HG03064 (cell line): Measurements from ENCODE around the gene STING1.
"Not testable (repeated sequence)": the region's sequence is repeated elsewhere in the genome, so short reads cannot be mapped to it uniquely, and the experiment has no call there.

Source experiments
- ATAC-seq: cut with Tn5 transposase; IDR thresholded peaks from one replicate; pipeline ENCODE4 v1.9.1; 2021; ENCODE audit warnings: low read depth; ENCODE audit not compliant: unreplicated experiment

STING1 gene

DNA sequence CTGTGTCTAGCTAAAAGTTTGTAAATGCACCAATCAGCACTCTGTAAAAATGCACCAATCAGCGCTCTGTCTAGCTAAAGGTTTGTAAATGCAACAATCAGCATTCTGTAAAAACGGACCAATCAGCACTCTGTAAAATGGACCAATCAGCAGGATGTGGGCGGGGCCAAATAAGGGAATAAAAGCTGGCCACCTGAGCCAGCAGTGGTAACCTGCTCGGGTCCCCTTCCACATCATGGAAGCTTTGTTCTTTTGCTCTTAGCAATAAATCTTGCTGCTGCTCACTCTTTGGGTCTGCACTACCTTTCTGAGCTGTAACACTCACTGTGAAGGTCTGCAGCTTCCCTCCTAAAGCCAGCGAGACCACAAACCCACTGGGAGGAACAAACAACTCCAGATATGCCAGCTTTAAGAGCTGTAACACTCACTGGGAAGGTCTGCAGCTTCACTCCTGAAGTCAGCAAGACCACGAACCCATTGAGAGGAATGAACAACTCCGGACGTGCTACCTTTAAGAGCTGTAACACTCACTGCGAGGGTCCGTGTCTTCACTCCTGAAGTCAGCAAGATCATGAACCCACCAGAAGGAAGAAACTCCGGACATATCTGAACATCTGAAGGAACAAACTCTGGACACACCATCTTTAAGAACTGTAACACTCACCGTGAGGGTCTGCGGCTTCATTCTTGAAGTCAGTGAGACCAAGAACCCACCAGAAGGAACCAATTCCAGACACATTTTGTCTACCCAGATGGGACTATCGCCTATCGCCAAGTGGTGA, 20.7 kb upstream of the STING1 start:
- not testable (repeated sequence) for ATAC-seq

GRCh38 chr5:139501381-139501780, 18.8 kb upstream of the STING1 start:
- ATAC-seq, result no peak

DNA sequence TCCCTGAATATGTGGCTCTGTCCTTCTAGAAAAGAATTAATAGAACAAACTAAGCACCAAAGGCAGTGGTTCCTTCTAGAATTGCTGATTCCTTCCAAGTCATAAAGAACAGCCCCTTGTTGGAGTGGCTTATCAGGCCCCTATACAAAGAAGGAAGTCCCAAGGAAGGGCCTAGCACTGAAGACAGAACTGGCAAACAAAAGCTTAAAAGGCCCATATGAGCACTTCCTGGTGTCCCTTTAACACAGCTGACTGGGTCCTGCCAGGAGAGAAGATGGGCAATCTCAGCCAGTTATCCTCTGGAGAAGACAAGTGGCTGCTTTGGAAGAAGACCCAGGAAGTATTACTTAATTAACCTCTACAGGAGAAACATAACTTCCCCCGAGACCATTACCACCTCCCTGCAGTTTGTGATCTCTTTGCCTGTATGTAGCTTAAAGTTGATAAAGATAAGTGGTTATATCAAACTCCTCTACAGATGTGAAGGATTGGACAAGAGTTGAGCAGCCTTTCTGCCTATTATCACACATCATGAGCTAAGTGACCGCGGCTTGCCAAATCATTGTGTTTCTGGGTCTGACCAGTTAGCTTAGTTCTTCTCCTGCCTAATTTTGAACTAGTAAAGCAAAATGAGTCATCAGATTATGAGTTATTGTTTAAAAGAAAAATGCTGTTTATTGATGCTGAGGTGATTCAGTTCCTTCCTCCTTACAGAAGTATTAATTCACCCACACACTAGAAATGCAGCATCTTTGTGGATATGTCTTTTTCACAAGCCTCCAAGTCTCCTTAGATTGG, 13.3 kb upstream of the STING1 start:
- ATAC-seq, result no peak

- ATAC-seq, result no peak
These were observed 12.3 kb upstream of the STING1 start for GRCh38 chr5:139494832-139495231.

DNA sequence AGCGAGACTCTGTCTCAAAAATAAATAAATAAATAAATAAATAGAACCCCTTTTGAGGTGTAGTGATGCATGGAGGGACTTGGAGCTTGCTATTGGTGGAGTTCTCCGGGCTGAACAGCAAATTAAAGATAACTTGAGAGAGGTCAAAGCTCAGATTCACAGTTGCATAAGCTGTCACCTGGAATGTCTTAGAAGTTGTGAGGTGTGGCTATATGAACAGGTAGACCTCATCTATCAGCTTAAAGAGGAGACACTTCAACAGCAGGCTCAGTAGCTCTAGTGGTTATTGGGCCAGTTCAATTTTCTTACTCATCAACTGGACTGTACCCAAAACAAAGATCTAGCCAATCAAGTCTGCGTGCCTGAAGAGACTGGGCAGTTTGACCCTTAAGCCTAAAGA, 11.7 kb upstream of the STING1 start:
- no peak for ATAC-seq

DNA sequence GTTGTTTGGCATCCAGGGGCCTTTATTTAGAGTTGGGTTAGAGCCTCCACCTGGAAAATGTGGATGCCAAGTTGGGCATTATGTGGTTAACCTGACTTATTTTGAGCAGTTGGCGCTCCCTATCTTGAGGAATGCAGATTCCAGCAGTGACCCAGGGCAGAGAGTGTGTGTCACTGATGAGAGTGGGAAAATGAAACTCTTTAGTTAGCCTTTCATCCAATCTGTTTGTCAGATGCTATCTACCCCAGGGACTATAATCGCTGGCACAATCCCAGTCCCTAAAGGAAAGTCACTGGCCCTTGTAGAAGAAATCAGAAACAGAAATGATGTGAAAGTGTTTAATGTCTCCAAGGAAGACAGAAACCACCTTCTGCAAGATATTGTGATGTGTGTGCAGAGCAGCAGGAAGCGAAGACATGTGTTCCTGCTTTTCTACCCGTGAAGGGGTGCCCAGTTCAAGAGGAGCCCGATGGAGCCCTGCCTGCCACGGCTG, 10.2 kb upstream of the STING1 start:
- no peak for ATAC-seq

DNA sequence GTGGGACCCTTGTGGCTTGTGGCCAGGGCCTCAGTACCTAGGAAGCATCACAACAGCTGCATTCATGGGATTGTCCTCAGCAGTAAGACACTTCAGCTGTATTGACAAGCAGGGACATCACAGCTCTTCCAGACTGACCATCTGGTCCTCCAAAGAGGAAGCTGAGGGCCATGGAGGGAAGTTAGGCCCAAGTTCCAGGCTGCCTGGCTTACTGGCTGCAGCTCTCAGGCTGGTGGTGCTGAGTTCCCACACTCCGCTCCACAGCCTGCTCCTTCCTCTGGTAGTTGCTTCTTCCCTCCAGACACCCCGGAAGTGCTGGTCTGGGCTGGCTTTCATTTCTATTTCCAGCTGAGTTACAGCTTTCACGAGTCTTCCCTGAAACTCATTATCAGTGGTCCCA, 5.7 kb upstream of the STING1 start:
- no peak for ATAC-seq

DNA sequence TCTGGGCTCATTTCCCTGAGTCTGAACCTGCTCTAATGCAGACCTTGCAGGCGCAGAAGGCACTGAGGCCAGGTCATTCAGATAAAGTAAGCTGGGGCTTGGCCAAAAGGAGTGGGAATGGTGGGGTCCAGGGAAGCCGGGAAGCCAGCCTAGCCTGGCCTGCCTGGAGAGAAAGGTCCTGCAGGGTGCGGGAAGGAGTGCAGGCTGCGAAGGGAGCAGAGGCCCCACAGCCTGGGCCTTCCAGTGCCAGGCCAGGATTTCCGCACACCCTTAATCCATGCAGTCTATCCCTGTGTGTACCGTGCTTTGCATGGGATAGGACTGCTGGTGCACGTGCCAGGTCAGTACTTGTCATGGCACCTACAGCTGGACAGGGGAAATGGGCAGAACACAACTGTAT, 3.6 kb upstream of the STING1 start:
- no peak for ATAC-seq

- not testable (repeated sequence) for ATAC-seq
These were observed 291 bp upstream of the STING1 start for GRCh38 chr5:139482890-139483208.

- ATAC-seq, result peak; percentile 25
These were observed 943 bp downstream of the STING1 start for GRCh38 chr5:139481580-139482049.

DNA sequence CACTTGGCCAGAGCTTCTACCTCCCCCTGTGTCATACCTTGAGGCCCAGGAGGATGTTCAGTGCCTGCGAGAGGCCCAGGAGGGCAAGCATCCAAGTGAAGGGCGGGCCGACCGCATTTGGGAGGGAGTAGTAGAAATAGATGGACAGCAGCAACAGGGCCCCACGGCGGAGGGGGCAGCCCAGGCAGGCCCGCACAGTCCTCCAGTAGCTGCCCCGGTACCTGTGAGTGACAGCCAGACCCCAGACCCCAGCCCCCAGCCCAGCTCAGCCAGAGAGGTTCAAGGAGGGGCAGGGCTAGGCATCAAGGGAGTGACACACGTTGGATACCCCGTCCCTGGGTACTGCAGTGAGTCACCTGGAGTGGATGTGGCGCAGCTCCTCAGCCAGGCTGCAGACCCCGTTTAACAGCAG, 1.4 kb downstream of the STING1 start:
- ATAC-seq, result no peak

DNA sequence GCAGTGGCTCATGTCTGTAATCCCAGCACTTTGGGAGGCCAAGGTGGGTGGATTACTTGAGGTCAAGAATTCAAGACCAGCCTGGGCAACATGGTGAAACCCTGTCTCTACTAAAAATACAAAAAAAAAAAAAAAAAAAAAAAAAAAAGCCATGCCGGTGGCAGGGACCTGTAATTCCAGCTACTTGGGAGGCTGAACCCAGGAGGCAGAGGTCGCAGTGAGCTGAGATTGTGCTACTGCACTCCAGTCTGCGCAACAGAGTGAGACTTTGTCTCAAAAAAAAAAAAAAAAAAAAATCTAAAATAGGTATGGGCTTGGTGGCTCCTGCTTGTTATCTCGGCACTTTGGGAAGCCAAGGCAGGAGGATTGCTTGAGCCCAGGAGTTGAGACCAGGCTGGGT, 2.8 kb downstream of the STING1 start:
- not testable (repeated sequence) for ATAC-seq

DNA sequence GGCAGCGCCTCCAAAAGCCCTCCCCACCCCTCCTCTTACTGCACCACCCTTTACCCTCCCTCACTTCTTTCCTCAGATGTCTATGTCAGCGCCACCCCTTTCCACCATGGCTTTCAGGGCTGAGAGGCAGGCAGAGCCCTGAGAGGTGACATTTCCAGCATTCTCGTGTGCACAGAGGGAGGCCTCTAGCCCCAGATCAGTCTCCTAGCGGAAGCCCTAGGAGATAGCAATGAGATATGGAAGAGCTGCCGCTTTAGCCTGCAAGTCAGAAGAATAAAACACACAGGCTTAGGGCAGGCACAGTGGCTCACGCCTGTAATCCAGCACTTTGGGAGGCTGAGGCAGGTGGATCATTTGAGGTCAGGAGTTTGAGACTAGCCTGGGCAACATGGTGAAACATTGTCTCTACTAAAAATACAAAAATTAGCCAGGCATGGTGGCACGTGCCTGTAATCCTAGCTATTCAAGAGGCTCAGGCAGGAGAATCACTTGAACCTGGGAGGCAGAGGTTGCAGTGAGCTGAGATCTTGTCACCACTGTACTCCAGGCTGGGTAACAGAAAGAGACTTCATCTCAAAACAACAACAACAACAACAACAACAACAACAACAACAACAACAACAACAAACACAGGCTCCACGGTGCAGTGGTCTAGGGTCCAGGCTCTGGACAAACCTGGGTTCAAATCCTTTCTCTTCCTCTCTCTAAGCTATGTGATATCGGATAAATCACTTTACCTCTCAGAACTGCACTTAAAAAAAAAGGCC, 3.7 kb downstream of the STING1 start:
- not testable (repeated sequence) for ATAC-seq

- no peak for ATAC-seq
These were observed 6.5 kb downstream of the STING1 start for GRCh38 chr5:139475865-139476617.

DNA sequence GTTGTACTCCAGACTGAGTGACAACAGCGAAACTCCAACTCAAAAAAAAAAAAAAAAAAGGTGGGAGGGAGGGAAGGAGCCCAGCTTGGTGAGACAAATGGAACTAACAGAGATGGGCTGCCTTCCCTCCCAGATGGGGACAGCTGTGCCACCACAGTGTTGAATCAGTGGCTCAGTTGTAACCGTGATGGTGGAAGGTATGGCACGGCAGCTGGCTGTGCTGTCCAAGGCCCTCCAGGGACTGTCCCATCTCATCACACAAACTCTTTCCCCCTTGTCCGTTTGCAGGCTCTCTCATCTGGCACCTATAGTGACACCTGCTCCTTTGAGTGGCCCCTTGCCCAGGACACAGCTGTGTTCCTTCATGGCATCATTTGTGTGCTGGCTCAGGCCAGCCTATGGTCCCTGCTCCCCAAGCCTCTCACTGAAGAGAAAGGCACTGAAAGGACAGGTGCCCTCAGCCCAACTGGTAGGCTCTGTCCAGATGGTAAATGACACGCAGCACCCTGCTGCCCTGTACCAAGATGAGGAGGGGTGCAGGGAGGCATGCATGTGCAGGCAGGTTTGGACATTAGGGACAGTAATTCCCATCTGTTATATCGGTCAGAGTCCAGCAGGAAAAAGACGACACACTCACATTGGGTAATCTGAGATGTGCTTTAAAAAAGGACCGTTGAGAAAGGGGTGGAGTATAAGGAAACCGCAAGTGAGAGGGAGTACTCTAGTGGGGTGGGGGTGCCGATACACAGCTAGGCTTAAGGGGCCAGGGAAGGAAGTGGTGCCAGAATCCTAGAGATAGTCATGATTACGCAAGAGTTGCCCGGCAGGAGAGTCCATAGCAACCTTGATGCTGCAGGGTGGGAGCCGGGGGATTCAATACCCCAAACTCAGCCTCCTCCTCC, 7.4 kb downstream of the STING1 start:
- ATAC-seq, result no peak

GRCh38 chr5:139473565-139473964, 9.0 kb downstream of the STING1 start:
- ATAC-seq, result no peak

DNA sequence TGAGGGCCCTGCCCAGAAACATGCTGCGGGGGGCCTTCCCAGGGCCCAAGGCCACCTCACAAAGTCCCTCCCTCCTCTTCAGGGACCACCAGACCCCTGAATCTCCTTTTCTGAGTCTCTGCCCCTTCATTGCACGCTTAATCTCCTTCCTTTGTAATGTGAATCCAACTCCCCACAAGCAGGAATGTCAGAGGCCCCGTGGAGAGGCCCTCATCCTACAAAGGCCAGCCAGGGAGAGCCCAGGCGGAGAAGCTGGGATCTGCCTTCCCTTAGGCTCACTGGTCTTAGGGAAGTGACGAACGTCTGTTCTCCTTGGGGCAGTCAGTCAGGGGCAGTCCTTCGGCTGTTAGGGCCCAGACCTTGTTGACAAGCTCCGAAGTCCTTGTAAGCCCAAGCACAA, 9.5 kb downstream of the STING1 start:
- ATAC-seq, result no peak

- no peak for ATAC-seq
These were observed 10.1 kb downstream of the STING1 start for GRCh38 chr5:139472386-139473030.

DNA sequence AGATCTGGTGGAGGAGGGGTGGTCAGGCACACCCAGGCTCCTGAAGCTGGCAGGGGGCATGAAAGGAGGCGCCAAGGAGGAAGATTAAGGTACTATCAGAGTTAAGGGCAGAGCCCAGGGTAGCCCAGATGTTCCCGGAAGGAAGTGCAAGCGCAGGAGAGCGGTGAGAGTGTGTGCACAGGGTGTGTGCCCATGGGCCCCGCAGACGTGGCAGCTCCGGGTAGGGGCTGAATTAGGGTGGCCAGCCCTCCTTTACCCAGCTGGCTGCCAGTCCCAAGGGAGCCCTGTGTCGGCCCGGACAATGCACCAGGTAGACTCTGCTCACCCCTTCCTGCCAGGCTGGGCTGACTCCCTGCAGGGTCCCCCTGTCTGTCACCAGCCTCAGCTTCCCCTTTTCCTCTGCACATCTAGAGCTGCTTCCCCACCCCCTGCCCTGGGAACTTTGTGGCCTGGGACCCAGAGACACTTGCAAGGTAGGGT, 11.7 kb downstream of the STING1 start, which contains the start of gene SMIM33:
TSS of gene SMIM33 (plus strand) at position 184 of the 480 bp plus-strand sequence. CDS start at position 302, 118 bp downstream.
- ATAC-seq, result no peak
